Measurements from ENCODE around the gene ZC3H7A. TPM values are rescaled to one million over a fixed set of nuclear protein-coding genes. Genes with fewer than 3 reads are reported as not detected.

The ZC3H7A gene
- total RNA-seq, 1 experiment from 2014 or later: 65.0 TPM

DNA sequence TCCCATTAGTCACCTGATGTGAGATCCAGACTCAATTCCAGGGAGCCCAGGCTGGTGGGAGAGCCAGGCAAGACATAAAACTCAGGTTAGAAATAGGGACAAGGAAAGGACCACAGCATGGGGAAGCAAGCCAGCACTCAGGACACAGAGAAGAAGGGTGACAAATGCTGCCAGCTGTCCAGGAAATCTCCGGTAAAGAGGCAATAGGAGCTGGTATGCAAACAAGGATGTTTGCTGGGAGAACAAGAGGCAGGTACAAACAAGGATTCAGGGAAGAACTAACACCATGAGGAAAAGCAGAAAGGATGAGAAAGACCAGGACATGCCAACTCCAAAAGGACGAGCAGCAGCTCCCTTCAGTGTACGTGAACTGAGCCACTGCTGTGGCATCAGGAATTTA is 44.2 kb downstream of the ZC3H7A start:
- TF ChIP-seq, protein P1, sequence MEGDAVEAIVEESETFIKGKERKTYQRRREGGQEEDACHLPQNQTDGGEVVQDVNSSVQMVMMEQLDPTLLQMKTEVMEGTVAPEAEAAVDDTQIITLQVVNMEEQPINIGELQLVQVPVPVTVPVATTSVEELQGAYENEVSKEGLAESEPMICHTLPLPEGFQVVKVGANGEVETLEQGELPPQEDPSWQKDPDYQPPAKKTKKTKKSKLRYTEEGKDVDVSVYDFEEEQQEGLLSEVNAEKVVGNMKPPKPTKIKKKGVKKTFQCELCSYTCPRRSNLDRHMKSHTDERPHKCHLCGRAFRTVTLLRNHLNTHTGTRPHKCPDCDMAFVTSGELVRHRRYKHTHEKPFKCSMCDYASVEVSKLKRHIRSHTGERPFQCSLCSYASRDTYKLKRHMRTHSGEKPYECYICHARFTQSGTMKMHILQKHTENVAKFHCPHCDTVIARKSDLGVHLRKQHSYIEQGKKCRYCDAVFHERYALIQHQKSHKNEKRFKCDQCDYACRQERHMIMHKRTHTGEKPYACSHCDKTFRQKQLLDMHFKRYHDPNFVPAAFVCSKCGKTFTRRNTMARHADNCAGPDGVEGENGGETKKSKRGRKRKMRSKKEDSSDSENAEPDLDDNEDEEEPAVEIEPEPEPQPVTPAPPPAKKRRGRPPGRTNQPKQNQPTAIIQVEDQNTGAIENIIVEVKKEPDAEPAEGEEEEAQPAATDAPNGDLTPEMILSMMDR (conservative IDR thresholded peaks at IDR 0.05; ENCODE audit: low read depth, low read length): no peak
- TF ChIP-seq EZH2 (IDR thresholded peaks at IDR 0.05; ENCODE audit: borderline replicate concordance, low read depth, low read length, poor library complexity, severe bottlenecking): no peak
- no peak for DNase-seq (ENCODE audit: low spot score)
- Histone ChIP-seq H3K27me3 (replicated peaks; ENCODE audit: insufficient read depth, low read depth, low read length, poor library complexity) (no peaks in the 10 kb centered on the region), H3K36me3 (ENCODE audit: insufficient read depth, low read length, poor library complexity, severe bottlenecking) (peaks cover 69% of the 10 kb centered on the region), H3K4me3 (ENCODE audit: low read depth, low read length, poor library complexity, severe bottlenecking) (no peak overlapping the region), H3K9me3 (ENCODE audit: low read depth, low read length, poor library complexity, severe bottlenecking) (no peaks in the 10 kb centered on the region), H3K27ac (ENCODE audit: low read depth, low read length, poor library complexity, severe bottlenecking) (no peak overlapping the region), H3K4me1 (ENCODE audit: insufficient read depth, low read length, poor library complexity, severe bottlenecking) (no peaks in the 10 kb centered on the region)
- ChIA-PET POLR2A (ENCODE audit: low non-redundant PET) (no interaction called here), CTCF (no interaction called here)
- intact Hi-C loops (cut with micrococcal nuclease; ENCODE audit: unreplicated experiment): no loop called here
- no TSS peak for BruUV-seq (replicated peaks)

DNA sequence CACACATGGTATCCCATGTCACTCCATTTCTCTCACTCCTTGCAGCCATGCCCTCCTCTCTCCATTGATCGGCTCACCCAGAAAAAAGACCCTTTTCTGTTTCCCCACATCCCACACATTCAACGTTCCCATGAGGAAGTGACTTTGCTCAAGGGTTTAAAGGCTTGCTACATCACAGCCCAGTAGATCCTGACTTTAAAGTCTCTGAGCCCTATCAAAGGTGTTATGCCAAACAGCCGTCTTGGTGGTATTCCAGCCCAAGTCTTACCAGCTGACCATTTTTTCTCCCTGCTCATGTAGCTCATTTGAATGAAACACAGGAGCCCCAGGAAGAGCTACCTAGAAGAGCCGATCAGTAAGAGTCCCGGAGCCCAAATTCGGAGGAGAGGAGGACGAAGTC is 47.0 kb downstream of the ZC3H7A start:
- H3K27ac ChIP-seq (ENCODE audit: low read depth, low read length, poor library complexity, severe bottlenecking): no peak overlapping the region
- POLR2A ChIA-PET (ENCODE audit: low non-redundant PET): no interaction called here

DNA sequence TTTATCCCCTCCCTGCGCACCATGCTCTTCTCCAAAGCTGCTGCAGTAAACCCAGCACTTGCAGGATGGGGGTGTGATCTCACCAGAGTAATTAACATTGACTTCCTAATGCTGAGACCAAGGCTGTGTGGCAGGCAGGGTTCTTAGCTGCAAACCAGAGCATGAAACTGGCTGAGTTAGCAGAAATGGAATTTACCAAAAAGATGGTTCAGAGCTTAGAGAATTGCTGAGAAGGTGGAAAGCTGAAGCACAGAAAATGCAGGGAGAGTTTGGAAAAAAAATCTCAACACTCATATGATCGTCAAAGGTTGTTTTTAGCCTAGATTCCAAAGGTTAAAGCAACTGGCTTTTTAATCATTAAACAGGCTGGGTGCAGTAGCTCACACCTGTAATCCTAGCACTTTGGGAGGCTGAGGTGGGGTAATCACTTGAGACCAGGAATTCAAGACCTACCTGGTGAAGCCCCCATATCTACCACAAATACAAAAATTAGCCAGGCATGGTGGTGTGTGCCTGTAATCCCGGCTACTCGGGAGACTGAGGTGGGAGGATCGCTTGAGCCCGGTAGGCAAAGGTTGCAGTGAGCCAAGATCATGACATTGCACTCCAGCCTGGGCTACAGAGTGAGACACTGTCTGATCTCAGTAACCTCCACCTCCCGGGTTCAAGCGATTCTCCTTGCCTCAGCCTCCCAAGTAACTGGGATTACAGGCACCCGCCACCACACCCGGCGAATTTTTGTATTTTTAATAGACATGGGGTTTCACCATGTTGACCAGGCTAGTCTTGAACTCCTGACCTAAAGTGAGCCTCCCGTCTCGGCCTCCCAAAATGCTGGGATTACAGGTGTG is 48.4 kb downstream of the ZC3H7A start:
- BruUV-seq (replicated peaks): no TSS peak
- intact Hi-C loops (cut with micrococcal nuclease; ENCODE audit: unreplicated experiment): no loop called here
- H3K9me3 ChIP-seq (ENCODE audit: low read depth, low read length, poor library complexity, severe bottlenecking): no peaks in the 10 kb centered on the region
- peaks cover 43% of the 10 kb centered on the region for H3K36me3 ChIP-seq (ENCODE audit: insufficient read depth, low read length, poor library complexity, severe bottlenecking)
- H3K27ac ChIP-seq (ENCODE audit: low read depth, low read length, poor library complexity, severe bottlenecking): no peak overlapping the region
- H3K4me3 ChIP-seq (ENCODE audit: low read depth, low read length, poor library complexity, severe bottlenecking): no peak overlapping the region
- no peaks in the 10 kb centered on the region for H3K4me1 ChIP-seq (ENCODE audit: insufficient read depth, low read length, poor library complexity, severe bottlenecking)
- no peak for DNase-seq (ENCODE audit: low spot score)
- H3K27me3 ChIP-seq (replicated peaks; ENCODE audit: insufficient read depth, low read depth, low read length, poor library complexity): no peaks in the 10 kb centered on the region
- ChIA-PET POLR2A (ENCODE audit: low non-redundant PET) (no interaction called here), CTCF (no interaction called here)
- TF ChIP-seq, protein P1 (conservative IDR thresholded peaks at IDR 0.05; ENCODE audit: low read depth, low read length): no peak
- TF ChIP-seq EZH2 (IDR thresholded peaks at IDR 0.05; ENCODE audit: borderline replicate concordance, low read depth, low read length, poor library complexity, severe bottlenecking): no peak

More for the DNA sequence above, 47.0 kb downstream of the ZC3H7A start:
- no peaks in the 10 kb centered on the region for H3K9me3 ChIP-seq (ENCODE audit: low read depth, low read length, poor library complexity, severe bottlenecking)
- CTCF ChIA-PET: no interaction called here
- no peak for DNase-seq (ENCODE audit: low spot score)
- no peaks in the 10 kb centered on the region for H3K4me1 ChIP-seq (ENCODE audit: insufficient read depth, low read length, poor library complexity, severe bottlenecking)
- no TSS peak for BruUV-seq (replicated peaks)
- H3K4me3 ChIP-seq (ENCODE audit: low read depth, low read length, poor library complexity, severe bottlenecking): no peak overlapping the region
- TF ChIP-seq EZH2 (IDR thresholded peaks at IDR 0.05; ENCODE audit: borderline replicate concordance, low read depth, low read length, poor library complexity, severe bottlenecking): no peak
- TF ChIP-seq, protein P1 (conservative IDR thresholded peaks at IDR 0.05; ENCODE audit: low read depth, low read length): no peak
- H3K36me3 ChIP-seq (ENCODE audit: insufficient read depth, low read length, poor library complexity, severe bottlenecking): peaks cover 44% of the 10 kb centered on the region
- no peaks in the 10 kb centered on the region for H3K27me3 ChIP-seq (replicated peaks; ENCODE audit: insufficient read depth, low read depth, low read length, poor library complexity)
- intact Hi-C loops (cut with micrococcal nuclease; ENCODE audit: unreplicated experiment): no loop called here
